Measurements from ENCODE around the gene FAM135A. TPM values are rescaled to one million over a fixed set of nuclear protein-coding genes. Genes with fewer than 3 reads are reported as not detected.

Gene FAM135A
- total RNA-seq, 2 donors from 2014 or later = 8.0 to 8.5 TPM

Other genes starting within 250 kb of the FAM135A start
- under 1 TPM in 1 of 2 donors, not detected in 1; 0.17 TPM for gene COL9A1, start 110.4 kb upstream of the FAM135A start, total RNA-seq
- gene SDHAF4, start 153.4 kb downstream of the FAM135A start, total RNA-seq = 10 to 100 TPM in 1 of 2 donors, 1 to 10 TPM in 1; 9.7 to 10.1 TPM